ENCODE results near the gene NFAM1. TPM values are rescaled to one million over a fixed set of nuclear protein-coding genes. Genes with fewer than 3 reads are reported as not detected.

NFAM1 gene
- total RNA-seq, 6 donors from 2014 or later = 8.7 to 36.7 (median 15.9) TPM

DNA sequence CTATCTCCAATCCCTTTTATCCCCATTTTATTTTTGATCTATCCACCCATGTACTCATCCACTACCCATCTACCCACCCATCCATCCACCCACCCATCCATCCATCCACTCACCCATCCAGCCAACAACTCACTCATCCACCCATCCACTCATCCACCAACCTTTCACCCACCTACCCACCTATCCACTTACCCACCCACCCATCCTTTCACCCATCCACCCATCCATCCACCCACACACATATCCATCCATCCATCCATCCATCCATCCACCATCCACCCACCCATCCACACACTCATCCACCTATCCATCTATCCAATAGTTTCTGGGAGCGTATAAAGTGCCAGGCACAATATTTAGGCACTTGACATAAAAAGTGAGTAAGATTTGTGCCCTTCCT, 39.2 kb upstream of the NFAM1 start:
- Histone ChIP-seq H3K4me3 (no peak overlapping the region), H3K27ac (no peak overlapping the region), H3K9me3 (no peaks in the 10 kb centered on the region), H3K4me1 (no peaks in the 10 kb centered on the region), H3K36me3 (no peaks in the 10 kb centered on the region), H3K27me3 (no peaks in the 10 kb centered on the region)
- 94 to 100% methylated on average over 1 of the region's 1 CpG for WGBS, 2 donors
- TF ChIP-seq POLR2A (IDR thresholded peaks at IDR 0.05) (no peak), EP300 (IDR thresholded peaks at IDR 0.05) (no peak), POLR2AphosphoS5 (IDR thresholded peaks at IDR 0.05) (no peak), CTCF (IDR thresholded peaks at IDR 0.05) (no peak)
- DNase-seq = no peak
- ATAC-seq (ENCODE audit: low FRiP score in 2 of 2) = no peak

DNA sequence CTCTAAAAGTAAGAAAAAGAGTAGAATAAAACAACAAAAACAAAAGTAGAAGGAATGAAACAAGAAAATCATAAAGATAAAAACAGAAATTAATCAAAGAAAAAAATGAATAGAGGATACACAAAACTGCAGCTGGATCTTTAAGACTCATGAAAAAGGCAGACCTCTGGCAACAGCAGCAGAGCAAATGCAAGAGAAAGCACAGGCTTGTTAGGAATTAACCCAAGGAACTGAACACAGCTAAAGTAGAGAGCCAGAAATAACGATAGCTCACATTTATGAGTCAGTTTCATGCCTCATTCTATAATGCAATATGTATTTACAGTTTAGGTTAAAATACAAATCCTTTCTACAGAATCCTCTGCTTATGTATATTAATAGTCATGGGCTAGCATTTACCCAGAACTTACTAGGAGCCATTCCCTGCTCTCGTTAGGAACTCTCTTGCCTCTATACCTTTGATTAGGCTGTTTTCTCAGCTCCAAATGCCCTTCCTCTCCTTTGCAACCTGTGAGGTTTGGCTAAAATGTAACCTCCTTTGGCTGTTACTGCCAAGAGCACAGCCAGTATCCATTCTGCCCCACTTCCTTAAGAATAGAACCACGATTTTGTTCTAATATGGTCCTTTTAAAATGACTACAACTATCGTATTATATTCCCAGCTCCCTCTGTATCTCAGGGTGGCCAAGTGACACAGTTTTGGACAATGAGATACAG, 38.3 kb upstream of the NFAM1 start:
- no peak for ATAC-seq (ENCODE audit: low FRiP score in 2 of 2)
- TF ChIP-seq CTCF (IDR thresholded peaks at IDR 0.05) (no peak), POLR2A (IDR thresholded peaks at IDR 0.05) (no peak)
- WGBS, 2 donors = 53 to 65% methylated on average over 4 of the region's 4 CpGs
- no peak for DNase-seq
- H3K36me3 ChIP-seq = no peaks in the 10 kb centered on the region
- H3K27ac ChIP-seq = no peak overlapping the region
- no peak overlapping the region for H3K4me3 ChIP-seq
- H3K4me1 ChIP-seq = no peaks in the 10 kb centered on the region
- no peaks in the 10 kb centered on the region for H3K27me3 ChIP-seq
- H3K9me3 ChIP-seq = no peaks in the 10 kb centered on the region

- Histone ChIP-seq H3K4me1 (no peaks in the 10 kb centered on the region), H3K9me3 (no peaks in the 10 kb centered on the region), H3K36me3 (no peaks in the 10 kb centered on the region), H3K27me3 (no peaks in the 10 kb centered on the region), H3K4me3 (no peak overlapping the region), H3K27ac (no peak overlapping the region)
- DNase-seq = no peak
- no peak for ATAC-seq (ENCODE audit: low FRiP score in 2 of 2)
- WGBS, 2 donors = 88 to 100% methylated on average over 1 to 2 of the region's 2 CpGs
- TF ChIP-seq EP300 (IDR thresholded peaks at IDR 0.05) (no peak), CTCF (IDR thresholded peaks at IDR 0.05) (no peak), POLR2A (IDR thresholded peaks at IDR 0.05) (no peak), POLR2AphosphoS5 (IDR thresholded peaks at IDR 0.05) (no peak)
Measured at GRCh38 chr22:42468841-42469240, 36.6 kb upstream of the NFAM1 start.

- WGBS, 2 donors = 45 to 50% methylated on average over 1 of the region's 1 CpG
- no peak for TF ChIP-seq CTCF (IDR thresholded peaks at IDR 0.05)
- TF ChIP-seq POLR2AphosphoS5 (IDR thresholded peaks at IDR 0.05) = no peak
- no peak for TF ChIP-seq POLR2A (IDR thresholded peaks at IDR 0.05)
- TF ChIP-seq EP300 (IDR thresholded peaks at IDR 0.05) = no peak
- ATAC-seq (ENCODE audit: low FRiP score in 2 of 2) (no peak), DNase-seq (no peak)
- Histone ChIP-seq H3K27me3 (peaks cover 0 to 3% (median 0%) of the 10 kb centered on the region in 4 donors), H3K36me3 (no peaks in the 10 kb centered on the region), H3K9me3 (no peaks in the 10 kb centered on the region), H3K4me1 (no peaks in the 10 kb centered on the region), H3K27ac (no peak overlapping the region), H3K4me3 (no peak overlapping the region)
Measured at GRCh38 chr22:42462016-42462415, 29.8 kb upstream of the NFAM1 start.

DNA sequence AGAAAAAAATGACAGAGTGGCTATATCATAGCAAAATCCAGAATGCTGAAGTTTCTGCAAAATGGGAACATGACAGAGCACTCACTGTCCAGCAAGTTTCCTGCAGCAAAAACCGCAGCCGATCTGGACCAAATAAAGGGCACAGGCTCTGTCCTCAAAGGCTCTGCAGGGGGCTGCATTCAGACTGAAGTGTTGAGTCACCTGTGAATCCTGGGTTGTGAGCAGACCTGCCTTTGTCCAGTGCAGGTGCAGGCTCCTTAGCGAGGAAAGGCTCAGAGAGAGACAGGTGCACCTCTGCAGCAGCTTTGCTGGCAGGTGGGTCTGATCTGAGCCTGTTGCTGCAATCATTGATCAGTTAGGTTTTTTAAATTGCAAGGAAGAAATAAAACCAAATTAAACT, 29.3 kb upstream of the NFAM1 start:
- H3K36me3 ChIP-seq = no peaks in the 10 kb centered on the region
- TF ChIP-seq CTCF (IDR thresholded peaks at IDR 0.05) (no peak), POLR2AphosphoS5 (IDR thresholded peaks at IDR 0.05) (no peak), POLR2A (IDR thresholded peaks at IDR 0.05) (no peak), EP300 (IDR thresholded peaks at IDR 0.05) (no peak)

More for the DNA sequence above, 29.3 kb upstream of the NFAM1 start:
- H3K27ac ChIP-seq = no peak overlapping the region
- H3K27me3 ChIP-seq = peaks cover 0 to 3% (median 0%) of the 10 kb centered on the region in 4 donors
- DNase-seq = no peak
- WGBS, 2 donors = 62 to 70% methylated on average over 3 of the region's 3 CpGs
- no peak overlapping the region for H3K4me3 ChIP-seq
- H3K4me1 ChIP-seq = no peaks in the 10 kb centered on the region
- no peaks in the 10 kb centered on the region for H3K9me3 ChIP-seq
- no peak for ATAC-seq (ENCODE audit: low FRiP score in 2 of 2)
